NOMO-1 (cell line): ENCODE results near the gene SYNJ1.
"Not testable (repeated sequence)": the region's sequence is repeated elsewhere in the genome, so short reads cannot be mapped to it uniquely, and the experiment has no call there.

ENCODE experiments used
- DNase-seq, 2 experiments: peaks; one replicate each; lab custom pipeline; 2025; ENCODE audit not compliant: unreplicated experiment in 2 of 2; lab: John Stamatoyannopoulos, UW

The SYNJ1 gene

DNA sequence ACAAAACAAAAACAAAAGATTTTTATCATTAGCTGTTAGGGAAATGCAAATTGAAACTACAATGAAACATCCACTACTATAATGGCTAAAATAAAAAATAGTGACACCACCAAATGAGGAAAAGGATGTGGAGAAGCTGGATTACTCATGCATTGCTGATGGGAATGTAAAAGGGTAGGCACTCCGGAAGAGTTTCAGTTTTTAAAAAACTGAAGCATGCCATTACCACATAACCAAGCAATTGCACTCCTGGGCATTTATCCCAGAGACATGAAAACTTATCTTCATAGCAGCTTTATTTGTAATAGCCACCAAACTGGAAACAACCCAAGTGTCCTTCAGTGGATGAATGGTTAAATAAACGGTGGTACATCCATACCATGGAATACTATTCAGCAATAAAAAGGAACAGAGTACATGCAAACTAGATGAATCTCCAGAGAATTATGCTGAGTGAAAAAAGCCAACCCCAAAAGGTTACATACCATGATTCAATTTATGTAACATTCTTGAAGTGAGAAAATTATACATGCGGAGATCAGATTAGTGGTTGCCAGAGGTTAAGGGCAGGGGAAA, 101.1 kb downstream of the SYNJ1 start:
- no peak for DNase-seq

DNA sequence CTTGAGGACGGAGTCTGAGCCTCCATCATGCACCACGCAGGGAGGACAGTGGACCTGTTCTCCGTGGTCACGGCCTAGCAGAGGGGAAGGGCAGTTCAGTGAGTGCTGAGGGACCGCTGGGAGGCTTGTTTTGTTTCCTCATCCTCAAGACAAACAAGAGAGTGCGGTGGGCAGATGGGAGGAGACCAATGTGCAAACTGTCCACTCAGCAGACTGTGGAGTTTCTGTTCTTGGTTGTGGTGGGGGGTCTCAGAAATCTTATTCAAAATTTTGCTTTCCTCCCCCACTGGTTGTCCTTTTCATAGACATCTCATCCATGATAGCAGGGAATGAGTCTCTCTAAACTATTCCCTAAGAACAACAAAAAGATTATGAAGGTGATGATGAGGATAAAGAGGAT, 109.6 kb downstream of the SYNJ1 start:
- DNase-seq = not testable (repeated sequence)

DNA sequence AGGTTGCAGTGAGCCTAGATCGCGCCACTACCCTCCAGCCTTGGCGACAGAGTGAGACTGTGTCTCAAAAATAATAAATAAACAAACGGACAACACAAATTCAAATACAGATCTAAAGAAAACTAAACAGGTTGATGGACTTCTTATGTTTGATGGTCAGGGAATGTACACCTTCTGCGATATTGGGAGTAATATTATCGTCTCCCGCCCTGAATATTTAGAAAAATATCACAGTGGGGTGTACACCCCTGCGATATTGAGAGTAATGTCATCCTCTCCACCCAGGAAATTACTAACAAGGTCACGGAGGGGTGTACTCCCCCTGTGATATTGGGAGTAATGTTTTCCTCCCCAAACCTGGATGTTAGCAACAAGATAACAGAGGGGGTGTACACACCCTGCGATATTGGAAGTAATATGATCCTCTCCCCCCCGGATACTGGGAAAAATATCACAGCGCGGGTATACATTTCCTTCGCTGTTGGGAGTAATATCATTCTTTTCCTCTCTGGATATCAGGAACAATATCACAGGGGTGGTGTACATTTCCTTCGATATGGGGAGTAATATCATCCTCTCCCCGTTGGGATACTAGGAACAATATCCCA, 114.3 kb downstream of the SYNJ1 start:
- no peak for DNase-seq

GRCh38 chr21:32612999-32613337, 114.8 kb downstream of the SYNJ1 start:
- DNase-seq = no peak

GRCh38 chr21:32612075-32612998, 115.5 kb downstream of the SYNJ1 start, which contains the start of gene CFAP298:
TSS of gene CFAP298 (minus strand) at chr21:32612377. CDS start at chr21:32612243, 134 bp downstream.
- DNase-seq = peak; percentile 90 to 92

DNA sequence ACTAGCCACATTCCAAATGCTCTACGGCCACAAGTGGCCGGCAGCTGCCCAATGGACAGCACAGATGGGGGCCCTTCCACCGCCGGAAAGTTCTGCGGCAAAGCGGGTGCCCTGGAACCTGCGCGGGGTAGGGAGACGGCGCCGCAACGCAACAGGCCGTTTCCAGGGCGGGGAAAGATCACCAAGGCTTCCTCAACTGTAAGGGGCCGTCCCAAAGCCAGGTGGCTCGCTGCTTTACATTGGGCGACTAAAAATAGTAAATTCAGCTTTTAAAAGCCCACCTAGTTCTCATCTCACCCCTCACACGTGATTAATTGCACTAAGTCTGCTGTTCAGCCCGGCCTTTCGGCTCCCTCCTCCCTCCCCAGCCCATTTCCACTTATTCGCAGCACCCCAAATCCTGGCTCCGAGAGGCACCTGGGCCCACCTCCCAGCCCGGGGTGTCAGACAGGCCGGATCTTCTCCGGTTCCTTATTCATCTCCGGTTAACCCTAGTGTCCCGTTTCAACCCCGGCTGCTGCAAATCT, 116.3 kb downstream of the SYNJ1 start:
- DNase-seq = peak; percentile 27 to 31

DNA sequence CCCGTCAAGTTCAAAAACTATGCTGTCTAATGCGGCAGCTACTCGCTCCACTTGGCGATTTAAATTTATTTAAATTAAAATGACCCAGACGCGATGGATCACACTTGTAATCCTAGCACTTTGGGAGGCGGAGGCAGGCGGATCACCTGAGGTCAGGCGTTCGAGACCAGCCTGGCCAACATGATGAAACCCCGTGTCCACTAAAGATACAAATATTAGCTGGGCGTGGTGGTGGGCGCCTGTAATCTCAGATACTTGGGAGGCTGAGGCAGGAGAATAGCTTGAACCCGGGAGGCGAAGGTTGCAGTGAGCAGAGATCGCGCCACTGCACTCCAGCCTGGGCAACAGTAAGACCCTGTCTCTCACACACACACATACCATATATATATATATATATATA, 116.9 kb downstream of the SYNJ1 start:
- DNase-seq = not testable (repeated sequence)

- DNase-seq = no peak
Measured at GRCh38 chr21:32608851-32609250, 119.0 kb downstream of the SYNJ1 start.

DNA sequence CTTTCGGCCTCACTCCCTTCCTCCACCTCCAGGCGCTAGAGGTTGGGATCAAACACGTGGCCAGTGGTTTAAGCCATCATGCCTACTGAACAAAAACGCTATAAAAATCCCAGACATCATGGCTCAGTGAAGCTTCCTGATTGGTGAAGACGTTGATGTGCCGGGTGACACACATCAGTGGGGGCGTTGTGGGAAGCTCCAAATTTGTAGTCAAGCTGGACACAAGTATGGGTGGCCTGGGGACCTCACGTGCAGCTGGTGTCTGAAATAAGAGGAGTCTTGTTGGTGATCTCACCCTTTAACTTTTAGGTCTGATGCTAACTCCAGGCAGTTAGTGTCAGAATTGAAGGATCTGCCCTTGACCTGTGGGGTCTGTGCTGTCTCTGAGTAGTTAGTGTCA, 122.3 kb downstream of the SYNJ1 start:
- no peak for DNase-seq

DNA sequence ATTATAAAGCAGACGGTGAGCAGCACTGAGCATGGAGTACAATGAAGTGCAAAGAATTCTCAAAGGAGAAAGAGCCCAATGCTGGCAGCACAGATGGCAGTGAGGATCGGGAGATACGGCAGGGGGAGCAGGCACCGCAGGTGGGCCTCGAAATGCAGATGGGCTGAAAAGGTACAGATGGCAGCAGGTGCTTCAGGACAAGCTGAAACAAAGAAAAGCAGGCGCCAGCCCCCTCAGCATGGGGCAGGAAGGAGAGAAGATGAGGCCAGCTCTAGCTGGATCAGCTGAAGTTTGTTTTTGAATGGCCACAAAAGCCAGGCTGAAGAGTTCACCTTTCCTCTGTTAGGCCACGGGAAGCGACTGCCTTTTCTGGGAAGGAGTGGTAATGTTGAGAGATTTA, 123.3 kb downstream of the SYNJ1 start:
- no peak for DNase-seq

GRCh38 chr21:32603131-32603530, 124.7 kb downstream of the SYNJ1 start:
- no peak for DNase-seq

DNA sequence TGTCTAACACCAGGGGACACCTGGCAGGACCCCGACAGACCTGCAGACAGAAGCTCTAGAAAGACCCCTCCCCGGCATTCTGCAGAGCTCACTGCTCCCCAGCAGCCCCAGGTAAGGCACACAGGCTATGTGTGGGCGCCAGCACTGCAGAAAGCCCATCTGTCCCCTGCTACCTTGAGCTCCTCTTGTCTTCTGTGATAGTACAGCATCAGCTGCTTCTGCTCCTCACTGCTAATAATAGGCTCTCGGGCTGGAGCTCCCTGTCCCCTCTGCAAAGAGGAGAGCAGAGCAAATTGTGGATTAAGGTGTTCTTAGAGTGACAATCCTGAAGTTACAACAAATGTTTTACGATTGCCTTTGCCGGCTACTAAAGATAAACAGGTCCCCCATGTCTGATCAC, 125.7 kb downstream of the SYNJ1 start:
- no peak for DNase-seq

DNA sequence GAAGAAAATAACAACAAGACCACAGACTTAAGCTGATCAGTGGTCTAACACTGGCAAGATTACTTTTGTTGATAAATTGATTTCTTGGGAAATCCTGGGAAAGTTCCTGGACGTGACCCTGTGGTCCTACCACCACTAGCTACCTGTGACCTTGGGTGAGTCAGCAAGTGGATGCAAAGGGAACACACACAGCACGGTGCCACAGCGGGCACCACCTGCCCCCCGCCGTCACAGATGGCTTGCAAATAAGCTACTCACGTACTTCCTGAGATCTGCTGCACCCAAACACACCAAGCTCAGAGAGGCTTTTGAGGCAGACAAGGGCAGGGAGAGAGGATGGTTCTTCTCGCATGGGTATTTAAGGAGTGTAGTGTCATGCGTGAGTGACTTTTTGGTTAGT, 128.3 kb downstream of the SYNJ1 start:
- no peak for DNase-seq

DNA sequence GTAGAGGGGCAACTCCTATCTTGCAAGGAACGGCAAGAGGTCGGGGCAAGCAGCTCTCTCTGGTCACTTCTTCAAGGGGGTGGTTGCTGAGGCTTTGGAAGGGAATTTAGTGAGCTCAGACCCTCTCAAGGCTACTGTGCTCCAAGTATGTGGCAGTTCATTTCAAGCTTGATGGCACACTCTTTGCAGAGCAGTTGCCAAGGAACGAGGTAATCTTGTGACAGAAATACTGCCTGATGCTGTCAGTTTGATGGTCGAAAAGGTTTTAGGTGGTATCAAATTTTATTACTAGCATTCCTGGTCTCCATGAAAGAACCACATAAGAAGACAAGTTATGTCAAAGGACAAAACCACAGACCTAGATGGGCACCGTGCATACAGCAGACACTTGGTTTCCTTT, 128.7 kb downstream of the SYNJ1 start:
- no peak for DNase-seq

DNA sequence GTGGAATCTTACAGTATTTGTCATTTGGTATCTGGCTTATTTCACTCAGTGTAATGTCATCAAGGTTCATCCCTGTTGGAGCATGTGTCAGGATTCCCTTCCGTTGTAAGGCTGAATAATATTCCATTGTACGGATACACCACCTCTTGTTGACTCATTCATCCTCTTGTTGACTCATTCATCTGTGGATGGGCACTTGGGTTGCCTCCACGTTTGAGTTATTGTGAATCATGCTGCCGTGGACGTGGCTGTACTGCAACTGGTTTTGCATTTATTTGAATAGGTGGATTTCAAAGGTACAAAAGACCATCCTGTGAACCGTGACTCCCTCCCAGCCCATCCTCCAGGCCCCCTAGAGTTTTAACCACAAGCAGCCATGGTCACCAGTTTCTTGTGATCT, 130.6 kb downstream of the SYNJ1 start:
- DNase-seq = no peak

DNA sequence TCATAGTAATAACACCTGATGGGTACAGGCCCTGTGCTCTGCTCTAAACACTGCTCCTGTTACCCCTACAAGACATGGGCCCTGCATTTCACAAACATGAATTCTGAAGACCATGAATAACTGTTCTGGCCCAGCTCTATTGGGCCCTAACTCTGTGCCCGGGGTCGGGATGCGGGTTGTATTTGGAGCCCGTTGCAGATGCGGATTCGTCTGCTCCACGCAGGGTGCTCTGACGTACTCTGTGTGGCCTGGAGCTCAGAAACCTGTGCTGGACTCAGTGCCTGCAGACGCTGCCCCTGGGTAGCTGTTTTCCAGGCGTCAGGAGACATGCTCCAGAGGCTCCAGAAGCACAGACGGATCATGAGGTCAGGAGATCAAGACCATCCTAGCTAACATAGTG, 132.4 kb downstream of the SYNJ1 start:
- DNase-seq = no peak

GRCh38 chr21:32593690-32594089, 134.1 kb downstream of the SYNJ1 start:
- DNase-seq = no peak

- no peak for DNase-seq
Measured at GRCh38 chr21:32592929-32593502, 134.8 kb downstream of the SYNJ1 start.

DNA sequence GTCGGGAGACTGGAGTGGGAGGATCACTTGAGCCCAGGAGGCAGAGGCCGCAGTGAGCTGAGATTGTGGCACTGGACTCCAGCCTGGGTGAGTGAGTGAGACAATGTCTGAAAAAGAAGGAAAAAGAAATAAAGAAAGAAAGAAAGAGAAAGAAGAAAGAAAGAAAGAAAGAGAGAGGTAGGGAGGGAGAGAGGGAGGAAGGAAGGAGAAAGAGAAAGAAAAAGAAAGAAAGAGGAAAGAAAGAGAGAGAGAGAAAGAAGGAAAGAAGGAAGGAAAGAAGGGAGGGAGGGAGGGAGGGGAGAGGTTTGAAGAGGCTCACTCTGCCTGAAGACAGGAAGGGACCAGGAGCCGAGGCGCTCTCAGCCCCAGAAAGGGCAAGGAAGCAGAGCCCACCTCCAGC, 137.7 kb downstream of the SYNJ1 start:
- DNase-seq = no peak

DNA sequence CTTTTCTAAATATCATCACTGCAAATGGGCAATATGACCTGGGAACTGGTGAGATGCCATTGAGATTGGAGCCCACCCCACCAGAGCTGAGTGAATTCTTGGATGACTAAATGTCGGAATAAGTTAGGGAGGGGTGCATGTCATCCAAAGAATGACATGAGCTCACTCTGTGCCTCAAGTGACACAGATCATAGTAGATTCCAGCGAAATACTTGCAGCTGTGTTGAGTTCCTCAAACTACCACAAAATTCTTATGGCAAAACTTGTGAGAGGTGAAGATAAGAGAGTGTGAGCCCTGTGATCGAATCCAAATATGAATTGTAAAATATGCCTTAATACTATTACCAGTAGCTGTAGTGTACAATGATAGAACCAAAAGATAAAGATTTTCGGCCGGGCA, 140.2 kb downstream of the SYNJ1 start:
- no peak for DNase-seq

DNA sequence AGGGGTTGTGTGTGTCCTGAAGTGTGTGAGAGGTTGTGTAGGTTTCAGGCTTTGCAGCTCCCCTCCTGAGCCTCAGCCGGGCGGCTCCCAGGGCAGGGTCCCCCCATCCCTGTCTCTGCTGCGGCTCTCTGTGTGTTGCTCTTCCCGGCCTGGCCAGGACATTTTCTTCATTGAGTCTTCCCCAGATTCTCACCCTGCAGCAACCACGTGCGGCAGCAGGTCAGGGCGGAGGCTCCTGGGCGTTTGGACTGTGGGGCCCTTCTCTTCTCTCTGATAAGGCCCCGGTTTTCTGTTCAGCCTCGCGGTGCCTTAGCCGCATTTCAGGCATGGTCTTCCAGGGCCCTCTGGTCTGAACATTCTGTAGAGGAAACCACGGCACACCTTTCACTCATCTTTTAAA, 140.7 kb downstream of the SYNJ1 start:
- no peak for DNase-seq
